ENCODE measurements around the gene IMMP2L.

The IMMP2L gene

GRCh38 chr7:111041577-111041976 lies 520.7 kb downstream of the IMMP2L start:
- DNase-seq (ENCODE audit: low read depth, low spot score) = no peak

- no peak for DNase-seq (ENCODE audit: low read depth, low spot score)
Measured at GRCh38 chr7:111038185-111038584, 524.1 kb downstream of the IMMP2L start.

- no peak for DNase-seq (ENCODE audit: low read depth, low spot score)
Measured at GRCh38 chr7:111031916-111032315, 530.4 kb downstream of the IMMP2L start.

- DNase-seq (ENCODE audit: low read depth, low spot score) = no peak
Measured at GRCh38 chr7:111030336-111030735, 532.0 kb downstream of the IMMP2L start.

- no peak for DNase-seq (ENCODE audit: low read depth, low spot score)
Measured at GRCh38 chr7:111029574-111030251, 532.6 kb downstream of the IMMP2L start.

- DNase-seq (ENCODE audit: low read depth, low spot score) = no peak
Measured at GRCh38 chr7:111029141-111029572, 533.1 kb downstream of the IMMP2L start.

GRCh38 chr7:111027396-111027795 lies 534.9 kb downstream of the IMMP2L start:
- no peak for DNase-seq (ENCODE audit: low read depth, low spot score)

GRCh38 chr7:111026806-111027205 lies 535.5 kb downstream of the IMMP2L start:
- DNase-seq (ENCODE audit: low read depth, low spot score) = no peak

- DNase-seq (ENCODE audit: low read depth, low spot score) = no peak
Measured at GRCh38 chr7:111026343-111026742, 535.9 kb downstream of the IMMP2L start.

GRCh38 chr7:111025006-111025405 lies 537.3 kb downstream of the IMMP2L start:
- DNase-seq (ENCODE audit: low read depth, low spot score) = no peak

- peak; percentile 15 for DNase-seq (ENCODE audit: low read depth, low spot score)
Measured at GRCh38 chr7:111018960-111019736, 543.1 kb downstream of the IMMP2L start.

GRCh38 chr7:111018447-111018846 lies 543.8 kb downstream of the IMMP2L start:
- DNase-seq (ENCODE audit: low read depth, low spot score) = no peak

- DNase-seq (ENCODE audit: low read depth, low spot score) = no peak
Measured at GRCh38 chr7:111014079-111014478, 548.2 kb downstream of the IMMP2L start.

GRCh38 chr7:111012799-111013675 lies 549.3 kb downstream of the IMMP2L start:
- DNase-seq (ENCODE audit: low read depth, low spot score) = no peak

GRCh38 chr7:111012149-111012548 lies 550.1 kb downstream of the IMMP2L start:
- no peak for DNase-seq (ENCODE audit: low read depth, low spot score)

GRCh38 chr7:111011520-111011919 lies 550.8 kb downstream of the IMMP2L start:
- DNase-seq (ENCODE audit: low read depth, low spot score) = no peak

GRCh38 chr7:111010798-111011197 lies 551.5 kb downstream of the IMMP2L start:
- DNase-seq (ENCODE audit: low read depth, low spot score) = no peak

- DNase-seq (ENCODE audit: low read depth, low spot score) = no peak
Measured at GRCh38 chr7:111009526-111010040, 552.7 kb downstream of the IMMP2L start.

- DNase-seq (ENCODE audit: low read depth, low spot score) = no peak
Measured at GRCh38 chr7:111006691-111007090, 555.6 kb downstream of the IMMP2L start.

GRCh38 chr7:111006040-111006439 lies 556.3 kb downstream of the IMMP2L start:
- DNase-seq (ENCODE audit: low read depth, low spot score) = no peak

- no peak for DNase-seq (ENCODE audit: low read depth, low spot score)
Measured at GRCh38 chr7:111005445-111005844, 556.8 kb downstream of the IMMP2L start.
